Stimulated activated CD4-positive, alpha-beta T cell treated with anti-CD3 and anti-CD28 coated beads, Interleukin-15, amount 100 ng/mL, for 48 hours (primary cell): ENCODE measurements around the gene TMC2.
"Not testable (repeated sequence)": the region's sequence is repeated elsewhere in the genome, so short reads cannot be mapped to it uniquely, and the experiment has no call there.

Experiments
- DNase-seq, 2 donors: peaks; one replicate each; pipeline ENCODE4 v3.0.0-alpha.2; 2020; ENCODE audit warnings: low read depth in 2 of 2

Gene TMC2

DNA sequence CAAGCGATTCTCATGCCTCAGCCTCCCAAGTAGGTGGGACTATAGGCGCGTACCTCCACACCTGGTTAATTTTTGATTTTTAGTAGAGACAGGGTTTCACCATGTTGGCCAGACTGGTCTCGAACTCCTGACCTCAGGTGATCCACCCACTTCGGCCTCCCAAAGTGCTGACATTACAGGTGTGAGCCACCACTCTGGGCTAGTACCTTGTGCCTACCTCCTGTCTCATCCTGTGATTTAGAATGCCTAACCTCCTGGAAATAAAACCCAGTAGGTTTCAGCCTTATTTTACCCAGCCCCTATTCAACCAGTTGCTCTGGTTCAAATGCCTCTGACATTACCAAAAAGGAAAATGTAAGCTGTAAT, 10.2 kb upstream of the TMC2 start:
- not testable (repeated sequence) for DNase-seq

DNA sequence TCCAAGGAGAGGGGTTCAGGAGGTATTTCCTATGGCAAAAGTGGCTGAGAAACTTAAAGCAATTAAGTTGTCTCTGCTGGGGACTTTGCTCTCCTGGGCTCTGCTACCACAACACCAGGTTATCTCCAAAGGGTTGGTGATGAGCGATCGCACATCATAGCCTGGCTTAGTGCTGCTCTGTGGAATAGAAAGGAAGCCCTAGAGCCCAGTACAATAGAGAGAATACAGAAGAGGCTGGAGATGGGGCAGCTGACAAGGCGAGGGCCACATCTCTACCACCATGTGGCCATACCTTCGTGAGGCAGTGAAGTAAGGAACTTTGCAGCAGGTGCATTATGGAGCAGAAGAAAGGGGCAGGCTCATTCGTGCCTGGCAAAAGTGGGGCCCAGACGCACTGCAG, 8.6 kb upstream of the TMC2 start:
- DNase-seq: no peak

DNA sequence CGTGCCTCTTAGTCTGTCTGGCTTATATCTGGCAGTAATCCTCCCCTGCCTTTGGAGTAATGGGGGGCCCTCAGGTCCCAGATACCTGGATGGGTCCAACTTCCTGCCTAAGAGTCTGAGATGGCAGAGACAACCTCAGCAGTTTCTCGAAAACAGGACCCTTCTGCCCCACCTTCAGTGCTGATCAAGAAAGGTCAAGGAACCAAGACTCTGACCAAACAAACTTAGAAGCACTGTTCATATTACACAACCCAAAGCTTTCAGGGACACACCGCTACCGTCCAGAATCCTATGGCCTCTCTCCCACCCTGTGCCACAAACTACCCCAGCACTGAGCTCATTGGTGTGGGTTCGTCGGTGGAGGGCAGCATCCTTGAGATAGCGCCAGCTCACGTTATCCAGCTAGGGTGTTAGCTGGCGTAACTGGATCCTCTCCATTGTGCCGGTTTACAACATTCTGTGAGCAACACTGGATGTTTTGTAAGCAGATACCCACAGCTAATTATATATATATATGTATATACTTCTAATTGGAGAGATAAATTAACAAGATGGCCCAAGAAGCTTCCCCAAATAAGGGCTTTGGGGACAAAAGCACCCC, 7.6 kb upstream of the TMC2 start:
- DNase-seq: no peak

DNA sequence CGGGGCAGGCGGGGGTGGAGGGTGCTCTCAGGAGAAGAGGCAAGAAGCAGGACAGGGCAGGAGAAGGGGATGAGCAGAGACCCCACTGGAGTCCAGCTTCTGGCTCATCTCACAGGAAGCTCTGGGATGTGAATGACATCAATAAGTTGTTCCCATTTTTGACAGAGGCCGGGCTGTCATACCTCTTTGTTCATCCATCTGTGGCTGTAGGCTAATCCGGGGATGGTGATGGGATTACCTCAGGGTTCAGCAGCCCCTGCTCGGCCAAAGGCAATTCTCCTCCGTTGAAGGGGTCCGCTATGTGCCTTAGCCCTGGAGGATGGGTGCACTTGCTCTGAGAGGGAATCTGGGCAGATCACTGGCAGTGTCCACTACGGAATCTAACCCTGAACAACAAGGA, 3.3 kb upstream of the TMC2 start:
- DNase-seq: no peak

DNA sequence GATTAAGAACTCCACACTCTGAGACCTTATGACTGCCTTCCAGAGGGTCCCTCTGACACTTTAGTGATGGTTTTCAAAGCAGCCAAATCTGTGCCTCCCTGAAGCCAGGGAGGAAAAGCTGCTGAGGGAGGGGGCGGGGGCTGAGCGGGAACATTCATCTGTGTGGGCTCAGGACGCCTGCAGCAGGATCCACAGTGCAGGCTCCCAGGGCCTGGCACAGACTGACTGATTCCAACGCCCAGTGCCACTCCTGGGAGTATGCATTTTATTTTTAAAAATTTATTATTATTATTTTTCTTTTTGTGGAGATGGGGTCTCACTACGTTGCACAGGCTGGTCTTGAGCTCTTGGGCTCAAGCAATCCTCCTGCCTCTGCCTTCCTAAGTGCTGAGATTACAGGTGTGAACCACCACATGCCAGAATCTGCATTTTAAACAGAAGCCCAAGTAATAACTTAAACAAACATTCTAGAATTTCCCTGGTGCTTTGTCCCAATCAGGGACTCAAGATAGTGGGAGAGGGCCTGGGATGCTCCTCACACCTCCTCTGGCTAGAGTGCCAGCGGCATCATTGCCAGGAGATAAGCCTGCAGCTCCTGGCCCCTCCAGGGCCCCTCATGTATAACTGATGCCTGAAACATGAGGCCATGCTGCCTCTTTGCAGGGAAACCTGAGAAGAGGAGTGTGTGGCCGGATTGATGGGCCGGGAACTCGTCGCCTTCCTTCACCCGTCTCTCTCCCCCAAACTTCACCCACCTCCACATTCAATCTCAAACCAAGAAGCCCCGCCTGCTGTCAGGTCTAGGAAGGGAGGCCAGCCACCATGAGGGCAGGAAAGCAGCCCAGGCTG, 438 bp upstream of the TMC2 start:
- DNase-seq: no peak

DNA sequence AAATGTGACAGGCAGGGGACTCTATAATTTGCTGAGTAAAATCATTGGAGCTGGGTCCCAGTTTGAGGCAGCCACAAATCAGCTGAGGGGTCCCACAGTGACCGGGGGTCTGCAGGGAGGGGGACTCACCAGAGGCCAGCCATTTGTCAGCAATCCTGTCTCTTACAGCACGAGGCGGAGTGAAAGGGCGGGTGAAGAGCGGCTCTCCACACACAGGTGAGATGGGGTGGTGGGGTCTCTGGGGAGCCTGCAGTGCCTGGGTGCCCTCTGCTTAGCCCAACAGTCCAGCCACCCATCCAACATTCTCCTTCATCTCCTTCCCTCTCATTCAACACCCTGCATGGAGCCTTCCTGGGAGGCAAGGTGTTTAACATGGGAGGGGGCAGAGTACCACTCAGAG, 728 bp downstream of the TMC2 start:
- no peak for DNase-seq

DNA sequence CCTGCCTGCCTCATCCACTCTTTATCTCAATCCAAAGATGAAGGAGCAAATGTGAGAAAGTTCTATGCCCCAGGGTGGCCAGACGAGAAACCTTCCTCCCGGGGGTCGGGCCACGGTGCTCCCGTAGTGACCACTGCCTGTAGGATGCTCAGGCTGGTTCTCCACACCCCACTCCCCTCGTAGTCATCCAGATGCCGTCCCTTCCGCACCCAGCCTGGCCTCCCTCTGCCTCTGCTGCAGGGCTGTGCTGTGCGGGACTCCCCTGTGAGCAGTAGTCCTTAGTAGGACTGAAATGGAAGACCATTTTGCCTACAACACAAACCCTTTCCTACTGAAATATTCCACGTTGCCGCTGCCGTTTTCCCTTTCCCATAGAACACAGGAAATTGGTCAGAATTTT, 2.0 kb downstream of the TMC2 start:
- no peak for DNase-seq

DNA sequence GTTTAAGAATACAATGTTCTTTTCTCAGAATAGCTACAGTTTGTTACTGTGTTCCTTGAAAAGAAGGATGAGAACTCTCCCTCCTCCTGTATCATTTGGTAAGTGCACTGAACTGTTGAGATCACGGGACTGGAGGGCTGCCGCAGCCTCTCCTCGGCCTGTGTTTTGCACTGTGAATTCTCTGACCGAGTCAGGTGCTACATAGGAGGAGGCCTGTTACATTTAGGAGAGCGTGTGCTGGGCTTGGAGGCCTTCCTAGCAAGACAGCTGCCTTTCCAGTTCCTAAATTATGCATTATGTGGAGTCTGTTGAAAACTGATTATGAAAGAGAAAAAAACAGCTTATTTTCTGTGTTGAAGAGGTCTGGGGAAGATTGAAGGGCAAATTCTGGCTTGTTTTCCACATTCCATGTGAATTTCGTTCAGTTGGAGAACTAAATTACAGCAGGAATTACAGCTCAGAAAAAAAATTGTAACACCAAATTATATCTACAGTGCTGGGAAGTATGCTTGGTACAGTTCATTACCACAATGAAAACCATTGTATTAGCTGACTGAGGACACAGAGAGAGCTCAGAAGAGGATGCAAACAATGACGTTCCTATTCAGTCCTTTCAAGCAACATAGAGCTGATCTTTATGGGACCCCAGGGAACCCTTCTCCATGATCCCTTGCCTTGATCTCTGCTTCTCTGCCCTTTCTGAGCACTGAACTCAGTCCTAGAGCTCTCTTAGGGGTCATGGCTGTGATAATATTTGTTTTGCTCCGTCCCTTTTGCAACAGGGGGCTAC, 2.8 kb downstream of the TMC2 start:
- DNase-seq: no peak

DNA sequence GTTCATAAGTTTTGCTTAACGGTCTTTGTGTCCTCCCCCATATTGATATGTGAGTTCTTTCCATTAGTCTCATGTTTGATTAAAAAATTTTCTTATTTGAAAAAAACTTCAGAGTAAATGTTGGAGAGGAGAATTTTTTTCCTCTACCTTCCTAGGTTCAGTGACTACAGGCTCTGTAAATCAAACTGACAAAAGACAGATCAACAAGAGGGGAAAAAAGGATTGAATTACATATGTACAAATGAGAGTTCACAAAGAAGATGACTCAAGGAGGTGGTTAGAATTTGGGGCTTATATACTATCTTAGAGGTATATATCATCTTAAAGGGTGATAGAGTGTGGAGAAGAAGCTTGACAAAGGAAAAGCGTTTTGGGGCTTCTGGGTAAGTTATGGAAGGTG, 5.6 kb downstream of the TMC2 start:
- DNase-seq: no peak

DNA sequence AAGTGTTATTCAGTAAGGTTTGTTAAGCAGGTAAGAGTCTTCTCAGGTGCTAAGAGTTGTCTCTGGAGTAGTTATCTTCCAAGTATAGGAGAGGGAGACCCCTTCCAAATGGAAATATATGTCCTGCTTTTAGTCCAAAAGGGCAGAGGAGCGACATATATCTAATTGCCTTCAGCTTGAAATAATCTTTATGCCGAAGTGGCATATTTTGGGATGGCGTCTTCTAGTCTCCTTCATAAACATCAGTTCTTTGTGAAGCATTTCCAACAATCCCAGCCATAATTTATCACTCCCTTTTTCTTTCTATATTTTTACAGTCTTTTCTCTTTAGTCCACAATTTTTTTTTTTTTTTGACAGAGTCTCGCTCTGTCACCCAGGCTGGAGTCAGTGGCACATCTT, 6.0 kb downstream of the TMC2 start:
- no peak for DNase-seq

DNA sequence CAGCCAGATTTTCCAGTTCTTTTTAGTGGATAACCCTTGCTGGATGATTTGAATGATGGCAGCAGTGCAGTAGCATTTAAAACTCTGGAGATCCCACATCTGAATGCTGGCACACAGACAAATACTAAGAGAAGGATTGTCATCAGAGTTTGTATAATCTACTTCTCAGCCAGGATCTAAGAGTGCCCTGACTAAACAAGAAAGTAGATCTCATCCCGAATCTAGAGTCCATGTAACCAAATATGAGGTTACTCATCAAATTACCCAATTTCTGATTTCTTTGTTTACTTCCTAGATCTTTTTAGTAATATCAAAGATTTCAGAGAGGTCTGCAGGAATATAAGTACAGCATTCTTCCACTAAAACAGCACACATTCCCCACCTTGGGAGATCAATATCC, 7.8 kb downstream of the TMC2 start:
- DNase-seq: no peak

DNA sequence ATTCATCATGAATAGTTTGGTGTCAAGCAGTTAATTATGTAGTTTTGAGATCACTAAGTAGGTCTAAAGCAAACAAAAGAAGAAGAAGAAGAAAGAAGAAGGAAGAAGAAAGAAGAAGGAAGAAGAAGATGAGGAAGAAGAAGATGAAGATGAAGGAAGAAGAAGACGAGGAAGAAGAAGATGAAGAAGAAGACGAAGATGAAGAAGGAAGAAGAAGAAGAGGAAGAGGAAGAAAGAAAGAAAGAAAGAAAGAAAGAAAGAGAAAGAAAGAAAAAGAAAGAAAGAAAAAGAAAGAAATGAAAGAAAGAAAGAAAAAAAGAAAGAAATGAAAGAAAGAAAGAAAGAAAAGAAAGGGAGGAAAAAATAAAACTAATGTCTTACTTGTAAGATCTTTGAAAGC, 9.2 kb downstream of the TMC2 start:
- no peak for DNase-seq

DNA sequence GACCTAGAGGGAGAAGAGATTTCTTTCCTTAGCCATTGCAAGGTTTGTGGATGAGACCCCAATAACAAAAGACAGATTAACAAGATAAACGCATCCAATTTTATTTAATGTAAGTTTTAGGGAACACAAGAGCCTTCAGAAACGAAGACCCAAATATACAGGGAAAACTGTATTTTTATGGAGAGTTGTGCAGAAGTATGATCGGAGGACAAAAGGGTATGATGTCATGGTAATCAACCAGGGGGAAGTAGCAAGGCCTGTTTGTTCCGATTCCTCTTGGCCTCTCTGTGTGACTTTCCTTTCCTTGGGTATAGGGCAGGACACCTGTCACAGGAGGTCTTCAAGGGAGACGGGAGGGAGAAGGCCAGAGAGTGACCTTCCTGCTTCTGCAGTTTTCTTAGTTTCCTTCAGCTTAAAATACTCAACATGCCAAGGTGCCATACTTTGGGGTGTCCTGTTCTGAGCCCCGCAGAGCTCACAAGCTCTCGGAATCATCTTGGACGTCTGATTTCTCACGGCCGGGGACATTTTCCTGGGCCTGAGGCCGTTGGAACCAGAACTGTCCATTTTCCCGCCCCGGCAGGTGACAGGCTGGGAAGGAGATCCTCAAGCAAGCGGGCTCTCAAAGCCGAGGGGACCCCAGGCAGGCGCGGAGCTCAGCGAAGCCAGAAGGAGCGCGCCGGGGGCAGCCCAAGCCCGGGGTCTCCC, 21.7 kb downstream of the TMC2 start:
- no peak for DNase-seq

DNA sequence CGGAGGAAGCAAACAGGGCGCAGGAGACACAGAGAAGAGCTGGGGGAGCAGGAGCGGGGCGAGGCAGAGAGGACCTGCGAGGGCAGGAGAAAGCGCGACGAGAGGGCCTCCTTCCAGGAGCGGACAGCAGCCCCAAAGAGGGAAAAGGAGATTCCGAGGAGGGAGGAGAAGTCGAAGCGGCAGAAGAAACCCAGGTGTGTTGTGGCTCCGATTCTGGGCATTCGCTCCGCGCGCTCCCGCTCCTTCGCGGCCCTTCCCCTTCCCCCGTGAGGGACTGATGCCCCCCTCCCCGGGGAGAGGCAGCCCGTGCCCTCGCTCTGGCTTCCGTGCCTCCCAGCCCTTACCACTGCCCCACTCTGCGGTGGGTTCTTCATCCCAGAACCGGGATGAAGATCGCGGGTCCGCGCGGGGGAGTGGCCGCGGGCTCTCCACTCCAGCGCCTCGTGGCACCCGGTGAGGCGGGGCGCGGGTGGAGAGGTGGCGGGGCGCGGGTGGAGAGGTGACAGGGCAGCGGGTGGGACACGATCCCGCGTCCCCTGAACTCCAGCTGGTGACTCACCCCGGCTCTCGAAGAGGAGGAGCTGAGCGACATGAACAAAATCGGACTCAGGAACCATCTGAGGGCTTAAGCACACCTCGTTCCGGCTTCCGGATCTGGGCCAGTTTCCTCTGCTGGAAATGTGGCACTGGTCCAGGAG, 22.4 kb downstream of the TMC2 start:
- no peak for DNase-seq

DNA sequence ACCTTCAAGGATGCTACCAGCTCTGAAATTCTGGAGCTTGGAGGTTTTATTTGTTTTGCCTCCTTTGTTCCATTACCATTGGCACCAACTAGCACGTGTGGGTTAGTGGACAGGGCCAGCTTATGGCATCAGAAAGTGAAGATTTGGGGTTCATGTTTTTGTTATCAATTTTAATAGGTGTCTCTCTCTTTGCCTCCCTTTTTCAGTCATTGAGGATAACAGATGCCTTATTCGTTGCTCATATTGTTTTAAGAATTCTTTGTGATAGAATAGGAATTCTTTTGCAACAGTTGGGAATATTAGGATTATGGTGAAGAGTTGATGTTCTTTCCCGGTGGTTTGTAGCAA, 22.9 kb downstream of the TMC2 start:
- no peak for DNase-seq

DNA sequence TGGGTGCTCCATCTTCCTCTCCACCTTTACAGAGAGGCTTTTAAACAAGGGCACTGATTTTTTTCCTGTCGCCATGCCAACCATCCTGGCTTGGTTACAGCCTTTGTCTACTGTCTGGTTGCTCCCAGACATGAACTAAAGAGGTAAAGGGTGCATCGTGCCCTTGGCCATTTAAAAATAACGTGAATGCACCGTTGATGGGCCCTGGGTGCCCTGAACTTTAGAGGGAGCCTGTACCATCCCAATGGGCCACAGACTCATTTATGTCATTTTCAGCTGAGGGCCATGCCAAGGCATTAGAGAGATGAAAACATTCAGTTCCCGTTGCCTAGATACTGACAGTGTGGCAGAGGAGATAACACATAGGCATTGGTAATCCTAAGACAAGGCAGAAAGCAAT, 23.3 kb downstream of the TMC2 start:
- no peak for DNase-seq

DNA sequence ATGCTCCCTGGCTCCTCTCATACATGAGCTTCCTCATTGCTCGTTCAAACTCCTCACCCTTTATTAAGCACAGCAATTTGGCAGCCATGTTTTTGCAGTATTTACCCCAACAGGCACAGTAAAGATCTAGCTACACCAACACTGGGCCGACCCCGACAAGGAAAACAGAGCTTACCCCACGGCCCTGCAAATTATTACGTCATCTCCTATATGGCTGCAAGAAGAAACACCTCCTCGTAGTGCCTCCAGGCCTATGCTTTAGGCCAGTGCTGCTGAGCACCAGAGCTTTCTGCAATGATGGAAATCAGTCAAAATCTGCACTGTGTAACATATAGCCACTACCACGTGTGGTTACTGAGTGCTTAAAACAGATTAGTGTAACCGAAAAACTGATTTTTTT, 26.7 kb downstream of the TMC2 start:
- DNase-seq: no peak

DNA sequence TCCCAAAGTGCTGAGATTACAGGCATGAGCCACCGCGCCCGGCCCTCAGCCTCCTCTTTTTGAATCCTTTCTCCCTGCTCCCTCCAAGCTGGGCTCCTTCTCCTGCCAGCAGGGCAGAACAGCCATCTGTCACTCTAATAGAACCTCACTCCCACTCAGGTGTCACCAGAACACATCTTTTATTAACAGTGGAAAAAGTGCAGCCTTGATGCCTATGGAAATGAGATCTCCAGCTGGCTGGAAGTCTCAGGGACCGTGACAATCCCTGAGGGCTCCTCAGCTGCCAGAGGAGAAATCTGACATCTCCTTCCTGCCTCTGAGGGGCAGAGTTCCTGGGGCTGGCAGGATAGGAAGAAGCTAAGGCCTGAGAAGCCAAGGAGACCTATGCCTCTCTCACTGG, 28.0 kb downstream of the TMC2 start:
- no peak for DNase-seq

DNA sequence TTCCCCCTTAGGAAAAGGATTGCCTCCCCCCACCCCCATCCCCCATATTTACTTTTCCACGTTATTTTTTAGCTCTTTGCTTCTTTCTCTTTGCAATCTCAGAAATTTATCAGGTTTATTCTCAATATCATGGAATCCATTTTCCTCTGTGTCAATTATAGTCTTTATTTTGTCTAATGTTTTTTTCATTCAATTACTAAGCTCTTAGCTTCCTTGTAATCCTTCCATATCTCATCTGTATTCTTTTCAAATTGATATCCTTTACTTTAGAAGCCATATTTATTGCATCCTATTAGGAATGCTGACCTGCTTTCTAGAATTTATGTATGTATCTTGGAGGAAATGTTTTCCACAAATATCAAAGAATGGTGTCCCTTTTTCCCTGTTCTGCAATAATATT, 39.3 kb downstream of the TMC2 start:
- no peak for DNase-seq

DNA sequence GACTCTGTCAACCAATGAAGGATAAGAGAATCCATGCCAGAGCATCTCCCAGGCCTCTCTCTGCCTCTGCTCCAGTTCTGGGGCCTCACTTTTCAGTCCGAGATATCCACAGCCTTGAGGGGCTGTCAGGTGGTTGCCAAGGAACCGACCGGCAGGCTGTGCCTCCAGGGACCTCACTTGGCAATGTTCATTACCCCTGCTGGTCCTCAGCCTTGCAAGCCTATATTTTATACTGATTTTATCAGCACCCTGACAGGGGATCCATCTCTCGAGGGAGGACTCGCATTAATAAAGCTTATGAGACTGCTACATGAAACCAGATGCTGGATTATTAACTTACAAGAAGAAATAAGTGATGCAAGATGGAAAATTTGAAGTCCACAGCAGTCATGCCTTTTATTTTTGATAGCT, 39.9 kb downstream of the TMC2 start:
- no peak for DNase-seq

DNA sequence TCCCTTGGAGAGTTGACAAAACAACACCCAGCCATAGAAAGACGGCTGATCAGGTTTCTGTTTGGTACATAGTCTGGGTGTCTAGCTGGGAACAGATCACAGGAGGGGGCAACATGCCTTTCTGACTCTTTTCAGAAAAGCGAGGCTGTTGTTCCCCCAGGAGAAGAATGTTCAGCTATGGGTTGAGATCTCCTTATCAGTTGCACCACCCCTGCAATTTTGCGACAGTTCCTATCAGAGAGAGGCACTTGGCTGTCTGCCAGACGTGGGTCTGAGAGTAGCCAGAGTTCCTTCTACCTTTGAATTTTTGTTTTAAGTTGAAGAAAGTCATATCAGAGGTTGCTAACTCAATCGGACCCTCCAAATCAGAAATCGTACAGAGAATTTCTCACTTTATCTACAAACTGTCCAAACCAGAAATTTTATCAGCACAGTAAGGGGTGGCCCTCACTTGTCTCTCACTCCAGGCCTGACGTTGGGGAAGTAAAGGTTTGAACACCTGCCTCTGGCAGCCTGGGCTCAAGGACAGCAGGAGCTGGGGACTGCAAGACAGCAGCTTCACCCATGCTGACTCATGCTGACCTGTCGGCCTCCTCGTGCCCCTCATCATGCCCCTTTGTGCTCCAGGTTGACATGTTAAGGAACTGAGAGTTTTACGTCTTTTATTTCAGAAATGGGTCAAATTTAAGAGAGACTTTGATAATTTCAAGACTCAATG, 42.3 kb downstream of the TMC2 start:
- DNase-seq: no peak
